GM15510 (cell line): ENCODE data around the gene TBC1D1.

Experiments
- POLR2A ChIP-seq: IDR thresholded peaks from 3 replicates; pipeline ENCODE4 v1.6.1; 2011; ENCODE audit warnings: borderline replicate concordance; ENCODE audit not compliant: insufficient read length; ENCODE audit errors: extremely low read depth

Gene TBC1D1

DNA sequence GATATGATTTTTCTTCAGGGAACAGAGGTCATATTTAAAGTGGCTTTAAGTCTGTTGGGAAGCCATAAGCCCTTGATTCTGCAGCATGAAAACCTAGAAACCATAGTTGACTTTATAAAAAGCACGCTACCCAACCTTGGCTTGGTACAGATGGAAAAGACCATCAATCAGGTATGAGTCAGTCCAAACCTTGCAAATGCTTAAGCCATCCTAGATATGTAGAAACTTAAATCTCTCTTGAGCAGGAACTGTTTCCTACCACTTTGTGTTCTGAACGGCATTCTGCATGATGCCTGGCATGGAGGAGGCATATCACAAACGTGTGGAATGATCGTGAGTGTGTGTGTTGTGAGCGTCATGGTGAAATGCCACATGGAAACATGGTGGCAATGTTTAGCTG lies 234.1 kb downstream of the TBC1D1 start:
- TF ChIP-seq POLR2A = no peak

DNA sequence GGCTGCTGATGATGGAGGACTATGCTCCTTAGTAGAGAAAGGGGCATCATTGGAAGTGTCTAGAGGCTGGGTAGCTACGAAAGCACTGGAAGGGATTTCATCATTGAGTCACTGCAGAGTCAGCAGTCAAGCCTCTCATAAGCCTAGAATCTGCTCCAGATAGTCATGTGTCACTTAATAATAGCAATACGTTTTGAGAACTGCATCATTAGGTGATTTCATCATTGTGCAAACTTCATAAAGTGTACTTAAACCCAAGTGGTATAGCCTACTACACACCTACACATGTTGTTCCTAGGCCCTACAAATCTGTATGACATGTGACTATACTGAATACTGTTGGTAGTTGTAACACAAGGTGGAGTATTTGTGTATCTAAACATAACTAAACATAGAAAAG lies 234.9 kb downstream of the TBC1D1 start:
- TF ChIP-seq POLR2A = no peak

DNA sequence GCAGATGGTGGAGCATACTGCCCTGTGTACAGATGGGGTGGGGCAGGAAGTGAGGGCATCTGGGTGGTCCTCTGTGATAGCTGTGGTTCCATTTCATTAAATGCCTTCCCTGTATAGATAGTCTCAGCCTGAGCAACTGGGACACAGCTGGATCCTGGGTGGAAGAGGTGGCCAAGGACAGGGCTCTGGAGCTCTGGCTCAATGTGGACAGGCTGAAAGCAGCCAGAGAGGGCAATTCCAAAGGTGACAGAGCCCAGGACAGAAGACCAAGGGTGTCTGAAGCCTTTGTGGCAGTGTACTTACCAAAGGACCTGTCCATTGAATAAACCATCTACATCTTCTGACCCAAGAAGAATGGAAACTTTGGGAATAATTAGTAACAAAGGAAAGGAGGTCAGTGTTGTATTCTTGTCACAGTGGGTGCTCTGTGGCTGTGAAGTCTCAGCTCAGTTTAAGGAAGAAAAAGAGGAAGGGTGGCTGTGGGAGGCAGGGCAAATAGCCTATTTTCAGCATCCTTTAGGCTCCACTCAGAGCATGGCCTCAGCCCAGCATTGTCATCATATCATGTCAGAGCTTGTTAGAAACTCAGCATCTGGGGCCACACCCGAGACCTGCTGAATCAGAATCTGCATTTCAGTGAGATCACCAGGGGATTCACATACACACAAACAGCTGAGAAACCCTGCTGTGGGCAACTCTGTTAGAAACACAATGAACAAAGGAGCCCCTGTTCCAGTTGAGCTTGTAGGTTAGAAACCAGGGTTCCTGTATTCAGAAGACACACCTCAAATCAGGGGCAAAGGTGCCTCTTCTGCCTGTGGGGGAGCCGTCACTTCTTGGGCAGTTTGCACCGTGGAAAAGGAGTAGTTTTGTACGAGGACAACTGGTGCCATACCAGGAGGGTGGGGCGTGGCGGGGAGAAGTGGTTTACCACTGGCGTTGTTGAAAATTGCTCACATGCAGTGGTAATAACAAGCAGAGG lies 237.9 kb downstream of the TBC1D1 start:
- no peak for TF ChIP-seq POLR2A

DNA sequence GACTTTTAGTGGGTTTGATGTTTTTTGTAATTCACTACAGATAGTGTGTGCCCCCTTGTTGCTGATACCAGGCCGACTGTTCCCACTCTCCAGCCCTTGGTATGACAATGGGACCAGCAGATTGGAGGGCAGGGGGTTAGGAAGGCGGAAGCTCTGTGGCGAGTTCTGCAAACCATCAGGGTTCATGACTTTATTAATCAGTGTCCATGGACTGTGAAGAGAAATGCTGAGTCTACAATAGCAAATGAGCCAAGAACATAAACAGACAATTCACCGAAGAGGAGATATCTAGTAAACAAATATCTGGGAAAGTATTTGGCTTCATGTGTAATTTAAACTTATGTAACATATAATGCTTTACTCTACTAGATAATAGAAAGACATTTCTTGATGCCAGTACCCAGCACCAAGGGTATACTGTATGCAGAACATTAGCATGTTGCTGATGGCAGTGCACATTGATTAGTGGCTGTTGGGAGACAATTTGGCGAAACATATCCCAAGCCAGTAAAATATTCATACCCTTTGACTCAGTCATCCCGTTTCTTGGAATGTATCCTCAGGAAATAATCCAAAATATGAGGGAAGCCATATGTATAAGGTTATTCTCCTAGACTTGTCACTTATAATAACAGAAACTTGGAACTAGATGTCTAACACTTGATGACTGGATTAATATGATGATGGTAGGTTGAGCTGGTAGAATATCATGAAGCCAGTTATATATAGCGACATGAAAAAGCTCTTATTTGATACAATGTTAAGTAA lies 238.8 kb downstream of the TBC1D1 start:
- no peak for TF ChIP-seq POLR2A

DNA sequence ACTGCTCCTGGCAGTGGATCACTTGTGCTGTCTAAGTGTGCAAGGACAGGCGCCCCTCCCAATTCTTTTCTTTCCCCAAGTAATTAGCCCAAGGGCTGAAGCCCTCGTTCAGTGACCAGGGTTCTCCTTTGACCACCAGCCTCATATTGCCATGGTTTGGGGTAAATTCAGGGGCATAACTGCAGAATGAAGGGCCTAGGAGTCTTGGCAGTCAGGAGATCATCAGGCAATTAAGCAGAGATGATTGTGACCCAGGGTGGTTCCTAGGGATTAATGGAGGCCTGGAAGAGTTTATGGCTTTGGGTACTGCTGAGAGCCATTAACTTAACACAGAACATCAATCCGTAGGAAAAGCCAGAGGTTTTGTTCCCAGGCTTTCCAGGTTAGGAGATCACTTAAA lies 240.0 kb downstream of the TBC1D1 start:
- no peak for TF ChIP-seq POLR2A

DNA sequence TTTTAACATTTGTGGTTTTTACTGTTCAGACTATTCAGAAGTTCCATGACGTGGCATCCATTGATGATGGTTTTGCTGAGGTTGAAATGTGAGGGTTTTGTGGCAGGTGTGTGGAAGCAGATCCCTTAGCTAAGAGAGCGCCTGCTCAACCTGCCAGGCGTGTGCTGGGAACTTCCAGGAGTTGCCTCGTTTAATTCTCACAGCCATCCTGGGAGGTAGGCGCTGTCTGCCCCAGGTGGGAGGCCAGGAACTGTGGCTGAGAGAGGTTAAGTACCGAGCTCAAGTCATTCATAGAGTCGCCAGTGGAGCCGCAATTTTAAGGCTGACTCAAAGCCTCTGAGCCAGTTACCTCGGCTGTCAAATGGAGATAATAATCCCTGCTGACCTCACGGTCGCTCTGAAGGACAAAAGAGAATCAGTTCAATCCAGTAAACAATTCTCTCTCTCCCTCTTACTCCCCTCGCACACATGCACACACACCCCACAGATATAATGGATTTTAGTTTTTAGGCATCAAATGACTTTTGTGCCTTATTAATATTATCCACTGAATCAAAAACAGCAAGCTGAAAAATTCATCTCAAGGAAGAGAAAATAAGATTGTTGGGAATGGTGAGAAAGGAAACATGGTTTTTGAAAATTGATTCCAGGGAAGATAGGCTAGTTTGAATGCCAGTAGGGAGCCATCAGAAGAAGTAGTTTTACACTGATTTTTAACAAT lies 240.6 kb downstream of the TBC1D1 start:
- no peak for TF ChIP-seq POLR2A

DNA sequence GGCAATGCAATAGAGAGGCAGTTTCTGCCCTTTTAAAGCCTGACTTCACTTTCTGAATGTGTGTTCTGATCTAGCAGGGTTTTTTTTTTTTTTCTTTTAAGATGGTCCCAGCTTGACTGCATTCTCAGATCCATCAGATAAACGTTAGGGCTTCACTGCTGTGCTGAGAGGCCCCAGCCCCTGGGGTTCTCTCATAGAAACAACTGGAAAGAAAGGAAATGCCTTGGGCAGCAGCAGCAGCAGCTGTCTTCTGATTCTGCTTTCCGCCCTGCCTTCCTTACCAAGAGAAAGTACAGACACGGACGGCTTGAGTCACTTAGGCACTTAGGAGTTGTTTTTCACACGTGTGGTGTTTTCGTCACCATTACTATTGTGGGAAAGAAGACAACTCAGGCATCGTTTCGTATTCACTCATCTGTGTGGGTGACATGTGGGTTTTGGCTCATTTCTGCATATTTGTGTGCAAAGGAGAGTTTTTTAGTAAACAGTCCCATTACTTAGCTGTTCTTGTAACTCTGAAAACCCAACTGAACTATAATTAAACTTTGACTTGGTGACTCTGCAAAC lies 241.3 kb downstream of the TBC1D1 start:
- peak; percentile 19 for TF ChIP-seq POLR2A

DNA sequence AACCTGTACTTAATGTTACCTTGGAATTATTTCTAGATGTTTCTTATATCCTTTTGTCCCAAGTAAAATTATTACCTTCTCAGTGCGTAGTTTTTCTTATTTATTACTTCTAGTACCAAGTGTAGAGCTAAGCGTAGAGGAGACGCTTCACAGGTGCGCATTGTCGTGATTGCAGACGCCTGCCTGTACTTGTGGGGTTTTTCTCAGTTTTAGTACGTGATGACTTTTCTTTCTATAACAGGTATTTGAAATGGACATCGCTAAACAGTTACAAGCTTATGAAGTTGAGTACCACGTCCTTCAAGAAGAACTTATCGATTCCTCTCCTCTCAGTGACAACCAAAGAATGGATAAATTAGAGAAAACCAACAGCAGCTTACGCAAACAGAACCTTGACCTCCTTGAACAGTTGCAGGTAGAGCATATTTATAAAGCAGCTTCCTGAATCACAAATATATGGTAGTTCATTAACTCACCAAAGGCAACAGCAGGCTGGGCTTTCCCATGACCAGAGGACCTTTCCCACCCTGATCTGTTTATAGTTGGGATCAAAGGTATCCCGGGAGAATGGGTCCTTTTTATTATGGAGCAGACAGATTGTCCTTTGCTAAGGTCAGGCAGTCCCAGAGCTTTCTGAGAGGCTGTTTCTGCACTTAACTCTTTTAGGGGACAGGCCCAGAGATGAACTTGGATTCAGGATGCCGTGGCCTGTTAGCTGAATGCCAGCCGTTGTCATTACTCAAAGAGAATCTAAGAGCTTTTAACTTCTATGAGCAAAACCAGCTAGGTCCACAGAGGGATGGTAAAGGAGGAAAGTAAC lies 242.2 kb downstream of the TBC1D1 start:
- TF ChIP-seq POLR2A = no peak

DNA sequence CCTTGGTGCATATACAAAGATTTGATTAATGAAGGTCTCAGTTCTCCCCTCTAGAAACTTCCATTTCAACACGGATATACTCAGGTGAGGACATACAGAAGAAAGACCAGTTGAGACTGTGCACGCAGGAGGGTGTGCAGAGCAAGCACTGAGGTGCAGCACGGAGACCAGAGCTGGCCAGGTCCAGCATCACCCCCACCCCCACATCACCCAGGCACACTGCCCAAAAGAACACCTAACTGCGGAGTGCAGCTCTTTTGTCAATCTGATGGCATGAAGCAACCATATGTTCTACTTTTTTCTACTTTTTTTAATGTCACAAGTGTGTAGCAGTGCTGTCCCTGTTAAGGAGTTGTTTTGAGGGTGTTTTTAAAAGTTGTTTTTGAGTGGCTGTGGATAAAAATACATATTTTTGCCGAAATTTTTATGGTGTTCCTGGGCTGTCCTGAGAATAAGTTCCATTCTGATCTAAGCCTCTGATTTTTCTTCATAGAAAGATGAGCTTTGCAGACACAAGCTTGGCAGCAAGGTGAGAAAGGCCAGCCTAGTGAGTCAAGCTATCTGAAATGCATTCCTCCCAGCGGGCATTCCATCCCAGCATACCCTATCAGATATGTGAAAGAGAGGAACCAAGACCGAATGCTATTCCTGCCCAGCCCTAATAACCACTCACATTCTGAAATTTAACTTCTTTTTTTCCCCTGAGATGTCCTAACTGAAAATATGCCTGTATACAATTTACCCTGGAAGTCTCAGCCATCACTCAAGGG lies 243.0 kb downstream of the TBC1D1 start:
- no peak for TF ChIP-seq POLR2A

DNA sequence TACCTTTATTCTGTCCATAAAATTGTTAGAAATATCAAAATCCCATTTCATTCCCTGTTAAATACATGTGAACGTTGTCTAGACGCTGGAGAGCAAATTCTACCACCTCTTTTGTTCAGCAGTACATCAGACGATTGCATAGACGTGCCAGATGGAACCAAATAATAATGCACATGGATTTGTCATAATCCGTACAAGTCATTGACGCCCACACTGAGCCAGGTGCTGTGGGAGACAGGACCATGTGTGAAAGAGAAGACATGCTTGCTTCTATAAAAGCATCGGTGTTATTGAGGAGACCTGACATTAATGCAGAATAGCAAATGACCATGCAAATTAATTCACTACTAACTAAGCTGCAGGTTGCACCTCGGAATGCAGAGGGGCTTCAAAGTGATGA lies 244.3 kb downstream of the TBC1D1 start:
- no peak for TF ChIP-seq POLR2A

DNA sequence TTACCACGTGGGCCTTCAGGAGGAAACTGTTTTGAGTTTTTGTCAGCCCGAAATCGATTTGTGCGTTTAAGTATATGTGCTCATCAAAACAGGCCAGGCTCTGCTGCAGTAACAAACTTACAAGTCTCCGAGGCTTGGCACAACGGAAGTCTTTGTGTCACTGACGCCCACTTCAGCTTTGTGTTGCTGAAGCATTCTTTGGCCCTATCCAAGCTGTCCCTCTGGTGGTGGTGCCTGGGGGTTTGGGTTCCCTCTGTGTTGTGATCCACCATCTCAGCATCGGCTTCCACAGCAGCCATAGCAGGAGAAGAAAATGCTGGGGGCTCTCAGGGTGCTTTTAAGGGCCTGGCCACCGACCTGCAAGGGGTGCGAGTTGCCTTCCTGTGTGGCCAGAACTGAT lies 245.7 kb downstream of the TBC1D1 start:
- no peak for TF ChIP-seq POLR2A

DNA sequence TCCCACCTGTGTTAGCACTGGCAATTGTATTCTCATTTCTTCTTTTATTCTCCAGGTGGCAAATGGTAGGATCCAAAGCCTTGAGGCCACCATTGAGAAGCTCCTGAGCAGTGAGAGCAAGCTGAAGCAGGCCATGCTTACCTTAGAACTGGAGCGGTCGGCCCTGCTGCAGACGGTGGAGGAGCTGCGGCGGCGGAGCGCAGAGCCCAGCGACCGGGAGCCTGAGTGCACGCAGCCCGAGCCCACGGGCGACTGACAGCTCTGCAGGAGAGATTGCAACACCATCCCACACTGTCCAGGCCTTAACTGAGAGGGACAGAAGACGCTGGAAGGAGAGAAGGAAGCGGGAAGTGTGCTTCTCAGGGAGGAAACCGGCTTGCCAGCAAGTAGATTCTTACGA lies 246.2 kb downstream of the TBC1D1 start:
- TF ChIP-seq POLR2A = no peak

DNA sequence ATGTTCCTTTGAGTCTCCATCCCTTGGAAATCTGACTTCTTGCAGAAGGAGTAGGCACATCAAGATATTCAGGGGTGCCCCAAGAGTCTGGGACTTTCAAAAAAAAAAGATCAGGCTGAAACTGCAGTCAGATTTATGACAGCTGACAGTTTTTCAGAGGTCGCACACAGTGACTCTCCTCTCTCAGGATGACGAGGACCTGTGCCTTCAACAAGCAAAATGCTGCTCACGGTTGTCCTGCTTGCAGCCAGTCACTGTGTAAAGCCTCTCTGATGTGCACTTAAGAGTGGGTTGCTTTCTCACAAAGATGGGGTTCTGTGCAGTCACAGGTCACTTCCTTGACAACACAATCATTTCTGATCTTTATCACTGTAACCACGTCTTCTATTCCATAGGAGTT lies 247.5 kb downstream of the TBC1D1 start:
- TF ChIP-seq POLR2A = no peak
